ENCODE data around the gene COPS3. TPM values are rescaled to one million over a fixed set of nuclear protein-coding genes. Genes with fewer than 3 reads are reported as not detected.
A peak's percentile ranks its signal among the peaks of the same experiment; 100 is the strongest.
"Not testable (repeated sequence)": the region's sequence is repeated elsewhere in the genome, so short reads cannot be mapped to it uniquely, and the experiment has no call there.

COPS3 gene
- total RNA-seq, 1 donor from 2014 or later: 36.6 TPM

GRCh38 chr17:17258011-17258410, 23.0 kb downstream of the COPS3 start:
- Histone ChIP-seq H3K27me3 (no peaks in the 10 kb centered on the region), H3K9me3 (no peaks in the 10 kb centered on the region), H3K36me3 (peaks cover 80 to 88% of the 10 kb centered on the region in 2 donors), H3K4me1 (no peaks in the 10 kb centered on the region), H3K27ac (no peak overlapping the region), H3K4me3 (no peak overlapping the region)
- no peak for TF ChIP-seq CTCF (IDR thresholded peaks at IDR 0.05)
- intact Hi-C loops (cut with DNase I): no loop called here
- DNase-seq (ENCODE audit: low spot score in 2 of 2): no peak

- H3K9me3 ChIP-seq: no peaks in the 10 kb centered on the region
- H3K27ac ChIP-seq: no peak overlapping the region
- no peaks in the 10 kb centered on the region for H3K27me3 ChIP-seq
- peaks cover 80 to 90% of the 10 kb centered on the region in 2 donors for H3K36me3 ChIP-seq
- DNase-seq (ENCODE audit: low spot score in 2 of 2): no peak
- intact Hi-C loops (cut with DNase I): no loop called here
- no peak for TF ChIP-seq CTCF (IDR thresholded peaks at IDR 0.05)
- no peak overlapping the region for H3K4me3 ChIP-seq
- no peaks in the 10 kb centered on the region for H3K4me1 ChIP-seq
Observed at GRCh38 chr17:17256316-17256715, 24.7 kb downstream of the COPS3 start.

DNA sequence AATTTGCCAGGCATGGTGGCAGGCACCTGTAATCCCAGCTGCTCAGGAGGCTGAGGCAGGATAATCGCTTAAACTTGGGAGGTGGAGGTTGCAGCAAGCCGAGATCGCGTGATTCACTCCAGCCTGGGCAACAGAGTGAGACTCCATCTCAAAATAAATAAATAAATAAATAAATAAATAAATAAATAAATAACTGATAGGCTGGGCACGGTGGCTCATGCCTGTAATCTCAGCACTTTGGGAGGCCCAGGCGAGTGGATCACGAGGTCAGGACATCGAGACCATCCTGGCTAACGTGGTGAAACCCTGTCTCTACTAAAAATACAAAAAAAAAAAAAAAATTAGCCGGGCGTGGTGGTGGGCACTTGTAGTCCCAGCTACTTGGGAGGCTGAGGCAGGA, 25.4 kb downstream of the COPS3 start:
- H3K4me3 ChIP-seq; intact Hi-C loops (cut with DNase I); H3K27me3 ChIP-seq; H3K27ac ChIP-seq; H3K9me3 ChIP-seq; H3K4me1 ChIP-seq: not testable (repeated sequence)
- H3K36me3 ChIP-seq: peaks cover 73 to 89% of the 10 kb centered on the region in 2 donors
- peak in 1 of 2 donors; percentile 19 for DNase-seq (ENCODE audit: low spot score in 2 of 2)

- no peak overlapping the region for H3K4me3 ChIP-seq
- no peak overlapping the region for H3K27ac ChIP-seq
- no peaks in the 10 kb centered on the region for H3K27me3 ChIP-seq
- no peak for TF ChIP-seq CTCF (IDR thresholded peaks at IDR 0.05)
- no peaks in the 10 kb centered on the region for H3K4me1 ChIP-seq
- DNase-seq (ENCODE audit: low spot score in 2 of 2): no peak
- intact Hi-C loops (cut with DNase I): no loop called here
- H3K9me3 ChIP-seq: no peaks in the 10 kb centered on the region
- H3K36me3 ChIP-seq: peaks cover 62 to 85% of the 10 kb centered on the region in 2 donors
Observed at GRCh38 chr17:17254036-17254435, 27.0 kb downstream of the COPS3 start.

DNA sequence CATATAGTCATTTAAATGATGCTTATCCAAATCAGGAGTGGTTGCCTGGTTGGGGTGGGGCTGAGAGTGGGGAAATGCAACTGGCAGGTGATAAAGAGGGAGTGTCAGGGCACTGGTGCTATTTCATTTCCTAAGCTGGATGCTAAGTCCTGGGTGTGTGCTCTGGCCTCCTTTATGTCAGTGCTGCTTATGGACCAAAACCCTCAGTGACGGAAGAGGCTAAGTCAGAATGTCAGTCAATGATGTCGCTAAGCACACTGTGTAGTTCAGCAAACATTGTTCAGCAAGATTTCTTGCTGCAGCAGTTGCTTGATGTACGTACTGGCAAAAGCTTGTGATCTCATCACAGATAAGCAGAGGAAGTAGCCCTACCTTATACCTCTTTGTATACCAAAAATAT, 27.6 kb downstream of the COPS3 start:
- no peaks in the 10 kb centered on the region for H3K9me3 ChIP-seq
- intact Hi-C loops (cut with DNase I): no loop called here
- no peak overlapping the region for H3K27ac ChIP-seq
- no peak overlapping the region for H3K4me3 ChIP-seq
- TF ChIP-seq CTCF (IDR thresholded peaks at IDR 0.05): no peak
- peaks cover 64 to 85% of the 10 kb centered on the region in 2 donors for H3K36me3 ChIP-seq
- no peaks in the 10 kb centered on the region for H3K4me1 ChIP-seq
- H3K27me3 ChIP-seq: no peaks in the 10 kb centered on the region
- DNase-seq (ENCODE audit: low spot score in 2 of 2): peak in 1 of 2 donors; percentile 8

DNA sequence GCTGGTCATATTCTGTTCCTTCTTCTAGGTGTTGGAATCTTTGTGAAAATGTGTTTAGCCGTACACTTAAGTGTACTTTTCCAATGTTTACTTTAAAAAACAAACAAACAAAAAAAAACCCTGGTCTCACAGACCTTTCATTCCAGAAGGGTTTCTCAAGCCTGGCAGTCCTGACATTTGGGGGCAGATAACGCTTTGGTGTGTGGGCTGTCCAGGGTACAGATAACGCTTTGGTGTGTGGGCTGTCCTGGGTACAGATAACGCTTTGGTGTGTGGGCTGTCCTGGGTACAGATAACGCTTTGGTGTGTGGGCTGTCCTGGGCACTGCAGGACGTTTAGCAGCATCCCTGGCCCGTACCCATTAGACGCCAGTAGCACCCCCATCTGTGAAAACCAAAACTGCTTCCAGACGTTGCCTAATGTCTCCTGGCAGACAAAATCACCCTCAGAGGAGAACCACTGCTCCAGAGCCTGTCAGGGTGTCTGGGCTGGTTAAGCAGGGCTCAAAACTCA, 28.8 kb downstream of the COPS3 start:
- H3K4me3 ChIP-seq: no peak overlapping the region
- no peak overlapping the region for H3K27ac ChIP-seq
- DNase-seq (ENCODE audit: low spot score in 2 of 2): peak in 1 of 2 donors; percentile 30
- no peak for TF ChIP-seq CTCF (IDR thresholded peaks at IDR 0.05)
- H3K36me3 ChIP-seq: peaks cover 64 to 88% of the 10 kb centered on the region in 2 donors
- intact Hi-C loops (cut with DNase I): no loop called here
- no peaks in the 10 kb centered on the region for H3K27me3 ChIP-seq
- no peaks in the 10 kb centered on the region for H3K4me1 ChIP-seq
- H3K9me3 ChIP-seq: no peaks in the 10 kb centered on the region
